ENCODE measurements around the gene SHROOM3.

DNA sequence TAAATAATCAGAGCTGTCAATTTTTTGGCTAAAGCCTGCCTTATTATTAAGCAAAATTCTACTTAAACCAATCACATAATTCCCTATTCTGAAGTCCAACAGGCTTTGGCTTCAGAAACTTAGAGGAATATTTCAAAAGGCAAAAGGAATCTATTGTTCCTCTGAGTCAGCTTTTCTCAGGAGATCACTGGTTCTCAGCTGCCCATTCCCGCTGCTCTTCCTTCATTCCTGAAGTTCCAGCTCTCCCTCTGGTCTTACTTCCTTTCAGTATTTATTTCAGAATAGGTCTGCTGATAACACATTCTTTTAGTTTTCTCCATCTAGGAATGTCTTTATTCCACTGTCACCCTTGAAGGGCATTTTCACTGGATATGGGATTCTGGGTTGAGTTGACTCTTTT lies 329.2 kb downstream of the SHROOM3 start:
- TF ChIP-seq, protein P1, sequence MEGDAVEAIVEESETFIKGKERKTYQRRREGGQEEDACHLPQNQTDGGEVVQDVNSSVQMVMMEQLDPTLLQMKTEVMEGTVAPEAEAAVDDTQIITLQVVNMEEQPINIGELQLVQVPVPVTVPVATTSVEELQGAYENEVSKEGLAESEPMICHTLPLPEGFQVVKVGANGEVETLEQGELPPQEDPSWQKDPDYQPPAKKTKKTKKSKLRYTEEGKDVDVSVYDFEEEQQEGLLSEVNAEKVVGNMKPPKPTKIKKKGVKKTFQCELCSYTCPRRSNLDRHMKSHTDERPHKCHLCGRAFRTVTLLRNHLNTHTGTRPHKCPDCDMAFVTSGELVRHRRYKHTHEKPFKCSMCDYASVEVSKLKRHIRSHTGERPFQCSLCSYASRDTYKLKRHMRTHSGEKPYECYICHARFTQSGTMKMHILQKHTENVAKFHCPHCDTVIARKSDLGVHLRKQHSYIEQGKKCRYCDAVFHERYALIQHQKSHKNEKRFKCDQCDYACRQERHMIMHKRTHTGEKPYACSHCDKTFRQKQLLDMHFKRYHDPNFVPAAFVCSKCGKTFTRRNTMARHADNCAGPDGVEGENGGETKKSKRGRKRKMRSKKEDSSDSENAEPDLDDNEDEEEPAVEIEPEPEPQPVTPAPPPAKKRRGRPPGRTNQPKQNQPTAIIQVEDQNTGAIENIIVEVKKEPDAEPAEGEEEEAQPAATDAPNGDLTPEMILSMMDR (IDR thresholded peaks at IDR 0.05; ENCODE audit: extremely low read depth in 1 of 2, insufficient read depth in 1 of 2, low read depth in 1 of 2, low read length in 2 of 2): no peak
- TF ChIP-seq FOS (IDR thresholded peaks at IDR 0.05; ENCODE audit: borderline replicate concordance, insufficient read depth, low read length): no peak
- TF ChIP-seq EZH2 (IDR thresholded peaks at IDR 0.05; ENCODE audit: borderline replicate concordance, low read depth, low read length, severe bottlenecking): no peak
- no peak for TF ChIP-seq POLR2A (IDR thresholded peaks at IDR 0.05; ENCODE audit: low read depth, low read length)
- TF ChIP-seq, protein P2, sequence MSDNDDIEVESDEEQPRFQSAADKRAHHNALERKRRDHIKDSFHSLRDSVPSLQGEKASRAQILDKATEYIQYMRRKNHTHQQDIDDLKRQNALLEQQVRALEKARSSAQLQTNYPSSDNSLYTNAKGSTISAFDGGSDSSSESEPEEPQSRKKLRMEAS (IDR thresholded peaks at IDR 0.05; ENCODE audit: insufficient read depth, insufficient read length): no peak
- no peak for TF ChIP-seq POLR2AphosphoS5 (IDR thresholded peaks at IDR 0.05; ENCODE audit: insufficient read depth, low read depth, low read length)
- TF ChIP-seq JUN (IDR thresholded peaks at IDR 0.05; ENCODE audit: borderline replicate concordance, insufficient read depth, insufficient read length, low read depth): no peak

Measured in endothelial cell of umbilical vein (primary cell).